Endodermal cell (in vitro differentiated cells): ENCODE measurements around the gene MACROD2. TPM values are rescaled to one million over a fixed set of nuclear protein-coding genes. Genes with fewer than 3 reads are reported as not detected.

ENCODE experiments used
- DNase-seq: peaks from one replicate; pipeline ENCODE4 v3.0.0-alpha.2; 2017
- H3K27ac ChIP-seq: 2 replicates; pipeline ENCODE4 v1.5.1; 2013; ENCODE audit warnings: mild to moderate bottlenecking, low read depth, low read length, moderate library complexity
- H3K27me3 ChIP-seq: 2 replicates; pipeline ENCODE4 v1.6.1; 2013; ENCODE audit warnings: mild to moderate bottlenecking, low read length, moderate library complexity; ENCODE audit not compliant: insufficient read depth, control insufficient read depth, poor library complexity, severe bottlenecking
- H3K36me3 ChIP-seq: 2 replicates; pipeline ENCODE4 v1.7.0; 2013; ENCODE audit warnings: mild to moderate bottlenecking, low read length, moderate library complexity; ENCODE audit not compliant: control insufficient read depth, insufficient read depth
- H3K4me1 ChIP-seq: one replicate; pipeline ENCODE4 v1.7.0; 2013; ENCODE audit warnings: low read length; ENCODE audit not compliant: control insufficient read depth, insufficient read depth
- H3K4me3 ChIP-seq: 2 replicates; pipeline ENCODE4 v1.5.1; 2013; ENCODE audit warnings: mild to moderate bottlenecking, low read length, moderate library complexity
- H3K9ac ChIP-seq: 2 replicates; pipeline ENCODE4 v1.6.1; 2013; ENCODE audit warnings: mild to moderate bottlenecking, low read length, moderate library complexity; ENCODE audit not compliant: poor library complexity, severe bottlenecking; ENCODE audit errors: extremely low read depth
- H3K9me3 ChIP-seq: 2 replicates; pipeline ENCODE4 v1.6.1; 2013; ENCODE audit warnings: mild to moderate bottlenecking, low read length, moderate library complexity; ENCODE audit not compliant: control insufficient read depth
- H3K27ac Mint-ChIP-seq: 2 replicates; pipeline ENCODE4 v1.8.0; 2020; ENCODE audit warnings: mixed read lengths
- H3K27me3 Mint-ChIP-seq: 2 replicates; pipeline ENCODE4 v1.8.0; 2021; ENCODE audit warnings: mild to moderate bottlenecking, mixed read lengths; ENCODE audit not compliant: insufficient read depth
- H3K36me3 Mint-ChIP-seq: 2 replicates; pipeline ENCODE4 v1.8.0; 2020; ENCODE audit warnings: low read depth, mixed read lengths
- H3K4me1 Mint-ChIP-seq: 2 replicates; pipeline ENCODE4 v1.8.0; 2020; ENCODE audit warnings: mixed read lengths
- H3K4me3 Mint-ChIP-seq: 2 replicates; pipeline ENCODE4 v1.8.0; 2020; ENCODE audit warnings: mild to moderate bottlenecking, moderate library complexity, mixed read lengths
- H3K9me3 Mint-ChIP-seq: 2 replicates; pipeline ENCODE4 v1.8.0; 2020; ENCODE audit warnings: mild to moderate bottlenecking, mixed read lengths
- WGBS, 2 experiments: methylation state at CpG; one replicate each; pipeline versions ENCODE4 v1.1.5 to v1.1.7; 2013; ENCODE audit warnings: missing lambda C conversion rate in 2 of 2, mixed read lengths in 1 of 2; ENCODE audit not compliant: insufficient coverage in 1 of 2, insufficient read length in 1 of 2; 5-methylcytosine and 5-hydroxymethylcytosine counted together
- total RNA-seq, 2 donors: library from RNA; stranded (reverse); fragmentation: NEBNext Ultra II Directional in 1 of 2; extraction: Animal tissue kit (Norgen Biotek cat#: 25700) in 1 of 2; gene quantifications; 2 replicates in 1 of 2; 3 replicates in 1 of 2; pipeline ENCODE4 v1.2.1, GENCODE V29; 2021
- TF ChIP-seq, protein P1 (sequence below): fragments of 200-600 bp; sonication (generic); conservative IDR thresholded peaks from 2 replicates; pipeline ENCODE4 v1.5.0; 2021; ENCODE audit warnings: antibody characterized with exemption, mild to moderate bottlenecking

The MACROD2 gene
- total RNA-seq, 2 donors from 2014 or later: 2.3 to 4.8 TPM

DNA sequence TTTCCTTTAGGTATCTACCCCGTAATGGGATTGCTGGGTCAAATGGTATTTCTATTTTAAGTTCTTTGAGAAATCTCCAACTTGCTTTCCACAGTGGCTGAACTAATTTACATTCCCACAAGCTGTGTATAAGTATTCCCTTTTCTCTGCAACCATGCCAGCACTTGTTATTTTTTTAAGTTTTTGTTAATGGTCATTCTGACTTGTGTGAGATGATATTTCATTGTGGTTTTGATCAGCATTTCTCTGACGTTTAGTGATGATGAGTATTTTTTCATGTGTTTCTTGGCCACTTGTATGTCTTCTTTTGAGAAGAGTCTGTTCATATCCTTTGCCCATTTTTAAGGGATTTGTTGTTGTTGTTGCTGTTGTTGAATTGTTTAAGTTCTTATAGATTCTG, 1706.8 kb downstream of the MACROD2 start:
- TF ChIP-seq, protein P1, sequence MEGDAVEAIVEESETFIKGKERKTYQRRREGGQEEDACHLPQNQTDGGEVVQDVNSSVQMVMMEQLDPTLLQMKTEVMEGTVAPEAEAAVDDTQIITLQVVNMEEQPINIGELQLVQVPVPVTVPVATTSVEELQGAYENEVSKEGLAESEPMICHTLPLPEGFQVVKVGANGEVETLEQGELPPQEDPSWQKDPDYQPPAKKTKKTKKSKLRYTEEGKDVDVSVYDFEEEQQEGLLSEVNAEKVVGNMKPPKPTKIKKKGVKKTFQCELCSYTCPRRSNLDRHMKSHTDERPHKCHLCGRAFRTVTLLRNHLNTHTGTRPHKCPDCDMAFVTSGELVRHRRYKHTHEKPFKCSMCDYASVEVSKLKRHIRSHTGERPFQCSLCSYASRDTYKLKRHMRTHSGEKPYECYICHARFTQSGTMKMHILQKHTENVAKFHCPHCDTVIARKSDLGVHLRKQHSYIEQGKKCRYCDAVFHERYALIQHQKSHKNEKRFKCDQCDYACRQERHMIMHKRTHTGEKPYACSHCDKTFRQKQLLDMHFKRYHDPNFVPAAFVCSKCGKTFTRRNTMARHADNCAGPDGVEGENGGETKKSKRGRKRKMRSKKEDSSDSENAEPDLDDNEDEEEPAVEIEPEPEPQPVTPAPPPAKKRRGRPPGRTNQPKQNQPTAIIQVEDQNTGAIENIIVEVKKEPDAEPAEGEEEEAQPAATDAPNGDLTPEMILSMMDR: no peak
- WGBS, 2 experiments: 94 to 97% methylated on average over 2 of the region's 2 CpGs
- peaks cover 21% of the 10 kb centered on the region for H3K9me3 Mint-ChIP-seq
- no peaks in the 10 kb centered on the region for H3K4me1 ChIP-seq
- H3K27ac ChIP-seq: no peak overlapping the region
- H3K4me1 Mint-ChIP-seq: peaks cover 23% of the 10 kb centered on the region
- no peak overlapping the region for H3K4me3 ChIP-seq
- no peak overlapping the region for H3K27ac Mint-ChIP-seq
- H3K27me3 ChIP-seq: no peaks in the 10 kb centered on the region
- no peaks in the 10 kb centered on the region for H3K9me3 ChIP-seq
- H3K36me3 Mint-ChIP-seq: no peaks in the 10 kb centered on the region
- H3K27me3 Mint-ChIP-seq: no peaks in the 10 kb centered on the region
- no peak overlapping the region for H3K4me3 Mint-ChIP-seq
- no peaks in the 10 kb centered on the region for H3K36me3 ChIP-seq
- no peak overlapping the region for H3K9ac ChIP-seq
- no peak for DNase-seq

DNA sequence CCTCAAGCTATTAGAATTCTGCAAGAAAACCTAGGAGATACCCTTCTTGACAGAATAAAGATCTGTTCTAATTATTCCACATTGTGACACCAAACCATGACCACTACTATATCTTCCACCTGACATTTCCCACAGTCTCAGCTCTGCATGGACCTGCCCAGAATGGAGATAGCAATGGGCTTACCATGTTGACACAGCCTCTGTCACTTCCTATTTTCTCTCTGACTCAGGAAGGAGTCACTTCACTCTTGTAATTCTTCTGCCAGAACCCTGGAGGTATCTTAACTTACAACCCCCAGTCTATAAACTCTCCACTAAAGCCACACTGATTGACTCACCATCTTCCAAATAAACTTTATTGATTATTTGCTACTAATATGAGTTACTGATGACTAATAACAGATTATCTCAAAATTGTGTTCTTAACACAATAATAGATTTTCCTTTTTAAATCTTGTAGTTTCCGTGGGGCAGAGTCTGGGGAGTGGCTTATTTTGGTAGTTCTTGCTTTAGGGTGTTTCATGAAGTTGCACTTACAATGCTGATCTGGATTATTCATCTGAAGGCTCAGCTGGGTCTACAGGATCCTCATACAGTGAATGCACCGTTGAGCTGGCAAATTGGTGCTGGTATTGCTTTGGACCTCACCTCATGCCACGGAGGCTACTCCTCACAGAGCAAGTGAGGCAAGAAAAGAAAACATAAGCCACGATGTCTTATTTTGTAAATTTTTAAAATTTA, 1708.0 kb downstream of the MACROD2 start:
- H3K4me3 ChIP-seq: no peak overlapping the region

DNA sequence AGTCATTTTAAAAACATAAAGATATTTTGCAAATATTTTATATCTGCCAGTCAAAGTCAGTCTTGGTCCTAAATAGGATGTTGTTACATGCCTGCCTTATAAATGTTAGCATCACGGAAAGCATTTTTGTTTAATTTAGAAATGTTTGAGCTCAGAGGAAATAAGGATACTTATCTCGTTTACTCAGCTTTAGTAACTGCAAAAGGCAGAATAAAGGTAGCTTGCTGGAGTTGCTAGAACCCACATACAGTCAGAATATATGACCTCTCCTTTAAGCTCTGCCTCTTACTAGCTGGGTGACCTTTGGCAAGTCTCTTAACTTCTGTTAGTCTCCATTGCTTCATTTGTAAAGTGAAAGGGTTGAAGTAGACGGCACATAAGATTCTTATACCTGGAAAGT, 1710.7 kb downstream of the MACROD2 start:
- Histone ChIP-seq H3K27ac (no peak overlapping the region), H3K36me3 (no peaks in the 10 kb centered on the region), H3K9ac (no peak overlapping the region), H3K4me3 (no peak overlapping the region), H3K9me3 (no peaks in the 10 kb centered on the region), H3K27me3 (no peaks in the 10 kb centered on the region), H3K4me1 (no peaks in the 10 kb centered on the region)
- no peaks in the 10 kb centered on the region for H3K9me3 Mint-ChIP-seq
- DNase-seq: no peak
- H3K27ac Mint-ChIP-seq: no peak overlapping the region
- 89% methylated on average over 3 of the region's 3 CpGs; no CpG with 5 or more reads in 1 of the 2 experiments for WGBS, 2 experiments
- peaks cover 16% of the 10 kb centered on the region for H3K4me1 Mint-ChIP-seq
- no peaks in the 10 kb centered on the region for H3K36me3 Mint-ChIP-seq
- TF ChIP-seq, protein P1: no peak
- H3K4me3 Mint-ChIP-seq: no peak overlapping the region
- H3K27me3 Mint-ChIP-seq: no peaks in the 10 kb centered on the region

More for the DNA sequence above, 1708.0 kb downstream of the MACROD2 start:
- Histone ChIP-seq H3K36me3 (no peaks in the 10 kb centered on the region), H3K9me3 (no peaks in the 10 kb centered on the region), H3K27me3 (no peaks in the 10 kb centered on the region), H3K4me1 (no peaks in the 10 kb centered on the region), H3K27ac (no peak overlapping the region), H3K9ac (no peak overlapping the region)
- Mint-ChIP-seq H3K4me1 (peaks cover 23% of the 10 kb centered on the region), H3K36me3 (no peaks in the 10 kb centered on the region), H3K27me3 (no peaks in the 10 kb centered on the region), H3K27ac (no peak overlapping the region), H3K9me3 (peaks cover 16% of the 10 kb centered on the region), H3K4me3 (no peak overlapping the region)
- no peak for DNase-seq
- 96 to 100% methylated on average over 2 to 4 of the region's 4 CpGs for WGBS, 2 experiments
- TF ChIP-seq, protein P1: no peak
